Vagina (tissue), 2 donors: ENCODE measurements around the gene SERINC4. TPM values are rescaled to one million over a fixed set of nuclear protein-coding genes. Genes with fewer than 3 reads are reported as not detected.

Source experiments
- DNase-seq, 2 donors: peaks; one replicate each; pipeline ENCODE4 v3.0.0-alpha.2; 2017; ENCODE audit errors: extremely low spot score in 2 of 2
- H3K27ac ChIP-seq: fragments of 200-600 bp; sonication (generic); one replicate; pipeline ENCODE4 v1.5.1; 2019
- H3K27me3 ChIP-seq: fragments of 200-600 bp; sonication (generic); one replicate; pipeline ENCODE4 v1.5.1; 2019
- H3K36me3 ChIP-seq, 2 donors: fragments of 200-600 bp; sonication (generic); one replicate each; pipeline ENCODE4 v1.5.1; 2017 to 2019
- H3K4me1 ChIP-seq: fragments of 200-600 bp; sonication (generic); one replicate; pipeline ENCODE4 v1.5.1; 2019
- H3K4me3 ChIP-seq, 2 donors: fragments of 200-600 bp; sonication (generic); 1 replicate in 1 of 2; 2 replicates in 1 of 2; pipeline ENCODE4 v1.5.1; 2016 to 2019
- H3K9me3 ChIP-seq: fragments of 200-600 bp; sonication (generic); one replicate; pipeline ENCODE4 v1.5.1; 2019
- CTCF ChIP-seq, 3 experiments: fragments of 450-650 bp in 2 of 3; fragments of 200-600 bp in 1 of 3; sonication (generic) in 1 of 3; IDR thresholded peaks; one replicate each; pipeline ENCODE4 v1.5.1; 2017 to 2019; ENCODE audit warnings: antibody characterized with exemption in 3 of 3, mild to moderate bottlenecking in 2 of 3, moderate library complexity in 2 of 3
- POLR2A ChIP-seq, 2 donors: fragments of 450-650 bp; IDR thresholded peaks; one replicate each; pipeline ENCODE4 v1.6.1; 2017; ENCODE audit warnings: antibody characterized with exemption in 2 of 2, mild to moderate bottlenecking in 2 of 2, moderate library complexity in 2 of 2
- POLR2AphosphoS5 ChIP-seq, 2 donors: sonication (generic); formaldehyde crosslinking; IDR thresholded peaks; one replicate each; pipeline ENCODE4 v1.9.0; 2017; ENCODE audit warnings: antibody characterized with exemption in 2 of 2, mild to moderate bottlenecking in 2 of 2, low read depth in 1 of 2; ENCODE audit not compliant: insufficient read depth in 1 of 2
- intact Hi-C: fragments of 100-400 bp; cut with DNase I; formaldehyde crosslinking; loops from one replicate; pipeline ENCODE4 v1.15.1; 2023
- total RNA-seq: library from RNA; depleted of rRNA; stranded (reverse); fragments of >200 nt; gene quantifications from one replicate; pipeline ENCODE4 v1.2.3, GENCODE V29; 2016

SERINC4 gene
- total RNA-seq, 1 donor from 2014 or later, result not detected

DNA sequence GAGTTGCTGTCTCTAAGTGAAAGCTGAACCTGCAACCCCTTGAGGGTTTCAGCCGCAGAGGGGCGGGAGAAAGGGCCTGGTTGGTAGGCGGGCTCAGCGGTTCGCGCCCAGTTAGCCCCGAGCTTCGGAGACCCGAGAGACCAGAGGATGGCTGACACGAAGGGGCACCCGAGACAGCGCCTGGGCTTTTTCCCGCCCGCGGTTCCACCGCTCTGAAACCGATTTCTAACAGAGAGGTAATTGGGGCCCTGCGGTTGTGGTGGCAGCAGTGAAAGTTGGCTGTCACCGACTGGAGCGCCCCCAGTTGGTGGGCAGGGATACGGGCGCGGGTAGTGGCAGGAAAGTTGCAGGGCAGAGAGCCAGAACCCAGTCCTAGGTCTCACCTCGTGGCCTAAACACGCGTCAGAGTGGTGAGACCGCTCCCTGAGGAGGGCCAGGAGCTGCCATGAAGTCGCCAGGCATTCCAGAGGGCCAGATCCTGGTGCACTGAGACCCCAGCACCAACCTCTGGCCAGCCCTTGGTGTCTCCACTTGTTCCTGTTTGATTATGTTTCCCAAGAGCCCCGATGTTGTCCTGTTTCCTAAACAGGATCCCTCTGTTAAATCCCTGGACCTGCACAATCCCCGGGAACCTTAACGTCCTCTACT, 22.6 kb downstream of the SERINC4 start:
- Histone ChIP-seq H3K36me3 (peaks cover 0 to 17% of the 10 kb centered on the region in 2 donors), H3K4me3 (peak overlapping the region; percentile 72 to 77), H3K9me3 (no peaks in the 10 kb centered on the region), H3K27ac (peak overlapping the region; percentile 88), H3K4me1 (peaks cover 22% of the 10 kb centered on the region), H3K27me3 (no peaks in the 10 kb centered on the region)
- intact Hi-C loops, result loop anchor here (2.0 kb wide), 1 partner anchor 15 kb away; the partner anchor contains the start of gene SERF2
- TF ChIP-seq CTCF (IDR thresholded peaks at IDR 0.05), result peak; percentile 37 to 92 (median 76)
- no peak for TF ChIP-seq POLR2A (IDR thresholded peaks at IDR 0.05)
- peak; percentile 29 to 81 for TF ChIP-seq POLR2AphosphoS5 (IDR thresholded peaks at IDR 0.05; ENCODE audit: insufficient read depth in 1 of 2, low read depth in 1 of 2)
- no peak for DNase-seq

GRCh38 chr15:43776718-43777266, 23.2 kb downstream of the SERINC4 start, which contains the start of gene ELL3:
ELL3 (minus strand) TSS chr15:43776966; CDS start chr15:43776901, 65 bp downstream.
- Histone ChIP-seq H3K27ac (peak within 1 kb of the TSS; percentile 88), H3K4me3 (peak within 1 kb of the TSS; percentile 72 to 77), H3K36me3 (peaks cover 0 to 20% of the 10 kb centered on the region in 2 donors), H3K27me3 (no peaks in the 10 kb centered on the region), H3K4me1 (peaks cover 22% of the 10 kb centered on the region), H3K9me3 (no peaks in the 10 kb centered on the region)
- intact Hi-C loops, result loop anchor here (2.0 kb wide), 1 partner anchor 16 kb away; the partner anchor contains the start of gene SERF2
- TF ChIP-seq POLR2AphosphoS5 (IDR thresholded peaks at IDR 0.05; ENCODE audit: insufficient read depth in 1 of 2, low read depth in 1 of 2) (no peak), POLR2A (IDR thresholded peaks at IDR 0.05) (peak in 1 of 2 donors; percentile 14)
- DNase-seq, result no peak

DNA sequence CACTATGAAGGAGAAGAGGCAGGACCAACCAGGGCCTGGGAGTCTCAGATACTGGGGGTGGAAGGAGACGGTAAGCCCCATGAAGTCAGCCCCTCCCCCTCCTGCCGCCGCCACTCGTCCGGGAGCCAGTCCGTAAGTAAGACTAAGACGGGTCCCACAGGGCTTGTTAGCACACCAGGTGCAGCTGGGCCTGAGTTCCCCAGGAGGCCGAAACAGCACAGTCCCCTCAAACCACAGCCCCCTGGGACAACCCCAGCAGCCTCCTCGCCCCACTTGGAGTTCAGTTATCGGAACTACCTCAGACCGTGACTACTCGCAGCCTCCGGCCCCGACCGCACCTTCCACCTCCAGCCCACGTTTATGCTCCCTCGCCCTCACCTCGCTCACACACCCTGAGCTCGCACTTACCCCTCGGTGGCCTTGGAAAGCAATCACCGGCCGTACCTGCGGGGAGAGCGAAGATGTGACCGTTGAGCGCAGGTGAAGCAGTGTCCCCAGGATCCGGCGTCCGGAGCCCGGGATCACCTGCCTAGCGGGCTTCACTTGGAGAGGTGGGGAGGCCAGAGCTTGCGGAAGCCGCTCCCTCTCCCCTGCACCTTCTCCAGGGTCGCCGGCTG, 23.8 kb downstream of the SERINC4 start:
- Histone ChIP-seq H3K4me1 (peaks cover 22% of the 10 kb centered on the region), H3K4me3 (peak overlapping the region; percentile 72 to 77), H3K9me3 (no peaks in the 10 kb centered on the region), H3K36me3 (peaks cover 0 to 26% of the 10 kb centered on the region in 2 donors), H3K27ac (peak overlapping the region; percentile 88), H3K27me3 (no peaks in the 10 kb centered on the region)
- DNase-seq, result no peak
- intact Hi-C loops, result loop anchor here (2.0 kb wide), 1 partner anchor 17 kb away; the partner anchor contains the start of gene SERF2
- TF ChIP-seq POLR2AphosphoS5 (IDR thresholded peaks at IDR 0.05; ENCODE audit: insufficient read depth in 1 of 2, low read depth in 1 of 2) (no peak), CTCF (IDR thresholded peaks at IDR 0.05) (no peak), POLR2A (IDR thresholded peaks at IDR 0.05) (no peak)

DNA sequence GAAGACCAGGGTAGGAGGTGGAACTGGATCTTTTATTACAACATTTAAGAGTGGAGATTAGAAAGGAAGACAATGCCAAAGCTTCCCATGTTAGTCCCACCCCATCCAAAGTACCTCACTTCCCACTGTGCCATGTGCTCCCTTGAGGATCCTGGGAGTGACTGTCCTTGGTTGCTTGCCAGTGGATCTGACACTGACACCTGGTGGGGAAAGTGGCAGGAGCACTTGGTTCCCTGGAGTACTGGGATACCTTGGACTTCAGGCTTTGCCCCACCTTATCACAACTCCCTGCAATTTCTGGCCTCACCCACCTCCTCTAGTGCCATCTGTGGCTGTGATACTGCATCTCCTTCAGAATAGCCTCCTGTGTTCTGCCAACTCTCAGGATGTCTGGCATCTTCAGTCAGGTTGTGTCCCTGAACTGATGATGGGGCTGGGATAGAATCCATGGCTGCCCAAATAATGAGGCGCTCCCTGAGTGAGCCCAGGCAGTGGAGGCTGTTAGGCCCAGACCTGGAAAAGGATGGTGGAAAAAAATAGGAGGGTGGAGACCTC, 24.5 kb downstream of the SERINC4 start:
- intact Hi-C loops, result no loop called here
- no peak for TF ChIP-seq POLR2A (IDR thresholded peaks at IDR 0.05)
- TF ChIP-seq CTCF (IDR thresholded peaks at IDR 0.05), result no peak
- TF ChIP-seq POLR2AphosphoS5 (IDR thresholded peaks at IDR 0.05; ENCODE audit: insufficient read depth in 1 of 2, low read depth in 1 of 2), result peak in 1 of 2 donors; percentile 41
- Histone ChIP-seq H3K36me3 (peaks cover 0 to 32% of the 10 kb centered on the region in 2 donors), H3K27me3 (no peaks in the 10 kb centered on the region), H3K4me3 (peak overlapping the region in 1 of 2 donors; percentile 77), H3K27ac (peak overlapping the region; percentile 88), H3K9me3 (no peaks in the 10 kb centered on the region), H3K4me1 (peaks cover 22% of the 10 kb centered on the region)
- no peak for DNase-seq

GRCh38 chr15:43774062-43774461, 26.0 kb downstream of the SERINC4 start:
- no peak for DNase-seq
- Histone ChIP-seq H3K9me3 (no peaks in the 10 kb centered on the region), H3K4me1 (peaks cover 22% of the 10 kb centered on the region), H3K27ac (no peak overlapping the region), H3K36me3 (peaks cover 0 to 42% of the 10 kb centered on the region in 2 donors), H3K4me3 (no peak overlapping the region), H3K27me3 (no peaks in the 10 kb centered on the region)
- TF ChIP-seq POLR2AphosphoS5 (IDR thresholded peaks at IDR 0.05; ENCODE audit: insufficient read depth in 1 of 2, low read depth in 1 of 2), result no peak
- no peak for TF ChIP-seq POLR2A (IDR thresholded peaks at IDR 0.05)
- TF ChIP-seq CTCF (IDR thresholded peaks at IDR 0.05), result no peak
- intact Hi-C loops, result no loop called here
